ENCODE results near the gene PTCHD4. TPM values are rescaled to one million over a fixed set of nuclear protein-coding genes. Genes with fewer than 3 reads are reported as not detected.

The PTCHD4 gene
- polyA plus RNA-seq, 4 donors: 0.31 to 2.8 (median 1.9) TPM

GRCh38 chr6:48061265-48061990, 49.6 kb downstream of the PTCHD4 start:
- no peak for DNase-seq (ENCODE audit: low read depth in 4 of 4, low spot score in 3 of 4)

Measured in left renal pelvis (tissue), 4 donors.